HT-29 (cell line): ENCODE results near the gene CHRD. TPM values are rescaled to one million over a fixed set of nuclear protein-coding genes. Genes with fewer than 3 reads are reported as not detected.
"Not testable (repeated sequence)": the region's sequence is repeated elsewhere in the genome, so short reads cannot be mapped to it uniquely, and the experiment has no call there.

Source experiments
- DNase-seq: peaks from one replicate; pipeline ENCODE4 v3.0.0-alpha.2; 2015; ENCODE audit warnings: low spot score
- total RNA-seq: library from RNA; depleted of rRNA; stranded (reverse); fragments of >200 nt; shearing (Covaris generic); gene quantifications from 2 replicates; pipeline ENCODE4 v1.2.3, GENCODE V29; 2014; rRNA removed

Gene CHRD
- 3.4 and 5.2 TPM in 2 replicates for total RNA-seq

DNA sequence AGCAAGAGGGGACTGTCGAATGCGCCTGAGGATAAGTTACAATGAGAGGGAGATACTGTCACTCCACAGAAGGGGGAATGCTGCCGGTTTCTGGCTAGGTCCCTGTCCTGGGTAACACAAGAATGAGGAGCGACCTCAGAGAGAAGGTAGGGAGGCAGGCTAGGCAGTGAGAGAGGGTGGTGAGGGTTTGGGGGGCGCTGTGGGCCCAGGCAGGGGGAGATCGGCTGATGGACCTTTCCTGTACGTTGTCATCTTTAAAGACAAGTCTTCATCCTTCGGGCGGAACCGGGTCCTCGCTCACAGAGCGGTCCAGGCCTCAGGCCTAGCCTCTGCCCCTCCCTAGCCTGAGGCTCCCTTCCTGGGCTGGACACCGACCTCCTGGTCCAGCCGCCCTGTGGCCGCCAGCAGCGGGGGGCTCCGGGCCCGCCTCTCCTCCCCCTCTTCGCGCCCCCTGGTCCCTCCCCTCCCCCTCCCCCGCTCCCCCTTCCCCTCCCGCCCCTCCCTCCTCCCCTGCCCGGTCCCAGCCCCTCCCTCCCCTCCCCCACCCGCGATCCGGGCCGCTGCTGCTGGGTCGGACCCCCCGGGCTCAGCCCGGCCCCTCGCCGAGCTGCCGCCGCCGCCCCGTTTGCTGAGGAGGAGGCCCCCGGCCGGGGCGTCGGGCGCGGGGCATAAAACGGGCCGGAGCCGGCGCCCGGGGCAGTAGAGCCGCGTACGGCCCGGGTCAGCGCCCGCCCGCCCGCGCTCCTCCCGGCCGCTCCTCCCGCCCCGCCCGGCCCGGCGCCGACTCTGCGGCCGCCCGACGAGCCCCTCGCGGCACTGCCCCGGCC lies at the start of gene CHRD:
CHRD (plus strand) TSS at position 697 of the 827 bp plus-strand sequence. CDS start 265 bp downstream, outside the sequence.
- no peak for DNase-seq

DNA sequence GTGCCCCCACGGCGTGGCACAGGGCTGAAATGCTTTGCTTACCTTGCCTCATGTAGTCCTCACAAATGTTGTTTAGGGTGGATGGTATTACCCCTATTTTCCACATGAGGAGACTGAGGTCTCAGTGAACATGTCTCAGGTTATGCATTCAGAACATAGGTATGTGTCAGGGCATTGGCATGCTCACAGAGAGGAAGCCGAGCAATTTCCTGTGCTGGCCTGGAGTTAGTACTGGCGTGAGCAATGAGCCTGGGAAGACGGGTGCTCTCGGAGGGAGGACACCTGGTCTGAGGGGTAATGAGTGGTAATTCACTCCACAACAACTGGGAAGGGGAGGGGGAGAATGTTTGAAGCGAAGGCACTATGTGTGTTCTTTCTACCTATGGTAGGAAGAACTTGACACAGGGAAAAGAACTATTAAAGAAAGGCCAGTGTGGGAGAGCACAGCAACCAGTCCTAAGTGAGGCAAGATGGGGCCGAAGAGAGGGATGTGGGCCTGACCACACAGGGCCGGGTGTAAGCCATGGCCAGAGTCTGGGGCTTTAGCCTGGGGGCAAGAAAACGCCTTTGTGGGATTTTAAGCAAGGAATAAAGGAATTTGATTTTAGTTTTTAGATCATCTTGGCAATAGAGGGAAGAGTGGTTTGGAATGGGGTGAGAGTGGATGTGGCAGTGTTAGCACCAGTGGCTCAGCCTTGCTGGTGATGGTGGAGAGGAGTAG lies 47.3 kb upstream of the CHRD start:
- DNase-seq: no peak

DNA sequence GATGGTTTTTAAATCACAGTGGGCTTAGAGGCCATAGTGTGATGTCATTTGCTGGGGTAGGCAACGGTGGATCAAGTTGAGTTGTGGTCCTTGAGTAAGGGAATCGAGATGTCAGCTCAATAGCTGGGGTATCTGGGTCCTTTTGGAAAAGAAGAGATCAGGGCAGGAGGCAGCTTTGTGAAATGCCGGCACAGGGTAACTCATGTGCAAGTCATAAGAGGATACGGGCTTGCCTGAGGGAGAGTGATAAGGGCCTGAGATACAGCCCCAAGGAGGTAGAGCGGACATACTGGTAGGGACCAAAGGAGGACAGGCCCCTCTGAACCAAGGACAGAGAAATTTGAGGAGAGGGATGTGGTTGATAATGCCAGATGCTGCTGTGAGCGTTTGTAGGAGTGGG lies 46.7 kb upstream of the CHRD start:
- no peak for DNase-seq

DNA sequence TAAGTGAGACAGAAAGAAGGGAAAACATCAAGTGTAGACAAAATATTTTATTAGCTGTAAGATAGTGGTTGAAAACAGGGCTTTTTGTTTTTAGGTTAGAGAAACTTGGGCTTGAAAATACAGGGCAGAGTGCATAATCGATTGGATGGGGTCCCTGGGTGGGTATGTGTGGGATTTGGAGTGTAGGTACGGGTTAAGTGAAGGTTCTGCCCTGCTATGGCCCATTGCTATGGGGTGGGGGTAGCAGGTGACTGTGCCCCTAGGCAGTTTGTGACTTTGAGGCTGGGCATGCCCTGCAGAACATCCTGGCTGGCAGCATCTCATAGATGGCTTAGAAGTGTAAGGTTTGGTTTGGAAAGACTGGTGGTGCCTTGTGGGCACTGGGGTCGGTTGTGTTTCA lies 46.2 kb upstream of the CHRD start:
- DNase-seq: no peak

DNA sequence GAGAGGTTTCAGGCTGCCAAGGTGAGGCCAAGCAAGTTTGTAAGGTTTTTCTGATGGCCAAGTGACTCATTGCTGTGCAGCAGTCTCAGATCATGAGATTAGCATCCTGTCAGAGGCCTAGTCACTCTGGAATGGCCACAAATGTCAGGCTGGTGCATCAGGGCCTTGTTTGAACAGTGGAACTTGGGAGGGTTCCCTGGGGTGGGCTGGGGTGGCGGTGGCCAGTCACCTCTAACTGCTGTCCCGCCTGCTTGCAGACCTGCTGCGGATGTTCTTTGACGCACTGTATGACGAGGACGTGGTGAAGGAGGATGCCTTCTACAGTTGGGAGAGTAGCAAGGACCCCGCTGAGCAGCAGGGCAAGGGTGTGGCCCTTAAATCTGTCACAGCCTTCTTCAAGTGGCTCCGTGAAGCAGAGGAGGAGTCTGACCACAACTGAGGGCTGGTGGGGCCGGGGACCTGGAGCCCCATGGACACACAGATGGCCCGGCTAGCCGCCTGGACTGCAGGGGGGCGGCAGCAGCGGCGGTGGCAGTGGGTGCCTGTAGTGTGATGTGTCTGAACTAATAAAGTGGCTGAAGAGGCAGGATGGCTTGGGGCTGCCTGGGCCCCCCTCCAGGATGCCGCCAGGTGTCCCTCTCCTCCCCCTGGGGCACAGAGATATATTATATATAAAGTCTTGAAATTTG lies 45.2 kb upstream of the CHRD start:
- DNase-seq: peak; percentile 54

DNA sequence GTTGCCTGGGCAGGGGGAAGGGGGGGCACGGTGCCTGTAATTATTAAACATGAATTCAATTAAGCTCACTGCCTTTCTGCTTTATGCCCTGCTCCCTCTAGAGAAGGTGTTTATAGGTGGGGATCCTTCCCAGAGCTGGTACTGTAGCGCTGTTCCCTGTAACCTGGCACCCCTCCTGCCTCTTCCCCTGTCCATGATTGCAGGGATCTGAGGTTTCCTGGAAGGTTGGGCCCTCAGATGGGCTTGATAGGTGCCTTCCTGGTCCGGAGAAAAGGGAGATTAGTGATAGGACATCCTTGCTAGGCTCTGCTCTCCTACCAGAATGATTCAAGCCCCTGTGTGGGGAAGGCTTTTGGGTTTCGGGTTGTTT lies 44.6 kb upstream of the CHRD start:
- DNase-seq: peak; percentile 62

DNA sequence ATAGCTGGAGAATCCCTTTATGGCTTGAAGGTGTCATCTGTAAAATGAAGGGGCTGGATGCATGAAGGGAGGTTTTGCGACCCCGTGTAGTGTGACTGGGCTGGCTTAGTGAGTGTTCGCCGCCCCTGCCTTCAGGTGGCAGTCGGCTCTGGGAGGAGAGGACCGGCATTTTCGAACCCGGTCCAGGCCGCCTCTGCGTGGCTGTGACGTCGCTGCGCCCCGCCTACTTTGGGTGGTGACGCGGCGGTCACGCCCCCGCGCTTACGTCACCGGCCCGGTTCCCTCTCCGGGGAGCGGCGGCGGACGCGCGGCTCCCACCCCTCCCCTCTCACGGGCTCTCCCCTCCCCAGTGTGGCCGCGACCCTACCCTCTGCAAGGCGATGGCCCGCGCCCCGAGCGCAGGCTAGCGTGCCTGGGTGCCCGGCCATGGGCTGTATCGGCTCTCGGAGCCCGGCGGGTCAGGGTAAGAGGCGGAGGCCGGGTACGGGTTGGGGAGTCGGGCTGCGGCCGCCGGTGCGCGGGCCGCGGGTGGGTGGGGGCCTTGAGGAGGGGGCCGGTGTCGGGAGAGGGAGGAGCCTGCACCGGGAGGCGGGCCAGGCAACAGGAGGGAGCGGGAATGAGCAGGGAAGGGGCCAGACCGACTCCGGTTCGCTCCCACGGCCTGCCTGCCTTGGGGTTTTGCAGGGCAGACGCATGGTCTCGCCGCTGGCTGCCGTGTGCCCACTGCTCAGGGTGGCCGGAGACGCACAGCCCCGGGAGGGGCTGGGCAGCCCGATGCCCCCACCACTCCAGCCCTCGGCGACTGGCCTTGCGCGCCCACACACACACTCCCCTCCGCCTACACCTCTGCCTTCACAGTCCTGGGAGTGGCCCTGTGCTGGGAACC lies 44.0 kb upstream of the CHRD start:
- DNase-seq: peak; percentile 74

DNA sequence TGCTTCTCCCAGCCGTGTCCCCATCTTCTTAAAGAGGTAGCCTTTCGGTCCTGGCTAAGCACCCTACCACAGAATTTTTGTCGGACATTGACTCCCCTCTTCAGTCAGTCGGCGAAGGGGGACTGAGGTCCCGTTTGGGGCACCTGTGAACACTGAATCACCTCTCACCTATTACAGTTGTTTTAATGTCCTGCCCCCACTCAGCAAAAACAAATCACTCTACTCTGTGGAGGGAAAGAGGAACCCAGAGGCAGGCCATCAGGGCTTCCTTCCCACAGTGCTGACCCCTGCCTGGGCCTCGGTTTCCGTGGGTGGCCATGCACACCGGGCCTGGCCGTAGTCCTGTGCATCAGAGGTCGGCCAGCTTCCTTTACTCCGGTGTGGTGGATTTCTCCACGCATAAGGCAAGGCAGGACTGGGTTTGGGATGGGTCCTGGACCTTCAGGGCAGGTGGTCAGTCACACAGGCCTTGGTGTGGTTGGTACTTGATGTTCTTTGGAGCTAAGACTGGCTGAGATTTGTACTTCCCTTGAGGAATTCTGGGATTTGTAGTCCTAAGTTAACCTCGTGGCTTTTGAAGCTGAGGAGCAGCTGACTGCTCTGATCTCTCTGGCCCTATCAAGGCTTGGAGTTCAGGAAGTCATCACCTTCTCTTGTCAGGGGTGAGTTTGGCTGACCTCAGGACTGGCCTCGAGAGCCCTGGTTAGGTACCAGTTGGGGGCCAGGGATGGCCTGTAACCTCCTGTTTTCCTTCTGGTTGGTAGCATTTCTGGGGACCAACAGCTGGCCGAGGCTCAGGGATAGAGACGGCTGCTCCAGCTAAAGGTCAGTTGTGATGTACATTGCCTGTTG lies 43.1 kb upstream of the CHRD start:
- peak; percentile 54 for DNase-seq

DNA sequence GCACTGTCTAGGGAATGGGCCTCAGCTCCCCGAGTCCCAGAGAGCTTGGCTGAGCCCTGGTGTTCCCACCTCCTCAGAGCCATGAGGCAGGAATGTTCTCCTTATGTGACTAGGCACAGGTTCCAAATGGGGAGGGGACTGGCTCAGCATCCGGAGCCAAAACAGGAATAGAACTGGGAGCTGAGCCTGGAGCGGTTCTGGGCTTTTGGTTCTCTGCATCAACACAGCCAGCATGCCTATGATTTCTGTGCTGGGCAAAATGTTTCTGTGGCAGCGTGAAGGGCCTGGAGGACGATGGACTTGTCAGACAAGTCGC lies 42.5 kb upstream of the CHRD start, which contains the start of gene FAM131A:
FAM131A (plus strand) TSS at position 202 of the 316 bp plus-strand sequence; CDS start at position 233, 31 bp downstream.
- DNase-seq: no peak

DNA sequence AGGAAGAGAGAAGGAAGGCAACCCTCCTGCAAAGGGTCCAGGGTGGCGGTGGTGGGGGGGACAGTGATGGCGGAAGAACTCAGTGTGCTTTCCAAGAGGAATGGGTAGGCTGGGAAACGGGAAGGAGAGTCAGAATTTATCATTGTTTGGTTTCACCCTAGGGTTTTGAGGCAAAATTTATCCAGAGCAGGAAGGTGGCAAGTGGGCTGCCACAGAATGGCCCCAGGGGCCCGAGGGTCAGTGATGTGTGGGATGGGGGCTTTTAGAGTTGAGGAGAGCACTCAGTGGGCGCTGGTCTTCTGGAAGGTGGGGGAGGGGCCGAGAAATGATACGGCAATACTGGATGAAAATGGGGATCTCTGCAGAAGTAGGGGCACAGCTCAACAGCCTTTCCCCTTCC lies 41.9 kb upstream of the CHRD start:
- no peak for DNase-seq

DNA sequence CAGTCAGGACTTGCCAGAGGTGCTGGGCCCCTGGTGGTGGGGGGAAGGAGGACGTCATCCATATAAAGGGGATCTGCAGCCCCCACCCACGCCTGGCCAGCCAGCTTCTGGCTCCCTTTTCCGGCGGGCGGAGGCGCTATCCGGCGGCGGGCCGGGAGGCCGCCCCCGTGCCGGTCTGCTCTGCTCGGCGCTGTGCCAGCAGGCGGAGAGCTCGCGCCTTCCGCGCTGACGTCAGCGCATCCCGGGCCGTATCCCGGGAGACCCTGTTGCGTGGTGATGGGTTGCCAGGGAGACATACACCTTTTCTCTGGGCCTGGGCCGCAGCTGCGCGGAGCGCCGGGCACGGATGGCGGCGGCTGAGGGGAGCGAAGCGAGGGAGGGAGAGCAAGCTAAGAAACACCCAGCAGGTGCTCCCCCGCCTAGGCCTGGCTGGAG lies 41.3 kb upstream of the CHRD start:
- no peak for DNase-seq

DNA sequence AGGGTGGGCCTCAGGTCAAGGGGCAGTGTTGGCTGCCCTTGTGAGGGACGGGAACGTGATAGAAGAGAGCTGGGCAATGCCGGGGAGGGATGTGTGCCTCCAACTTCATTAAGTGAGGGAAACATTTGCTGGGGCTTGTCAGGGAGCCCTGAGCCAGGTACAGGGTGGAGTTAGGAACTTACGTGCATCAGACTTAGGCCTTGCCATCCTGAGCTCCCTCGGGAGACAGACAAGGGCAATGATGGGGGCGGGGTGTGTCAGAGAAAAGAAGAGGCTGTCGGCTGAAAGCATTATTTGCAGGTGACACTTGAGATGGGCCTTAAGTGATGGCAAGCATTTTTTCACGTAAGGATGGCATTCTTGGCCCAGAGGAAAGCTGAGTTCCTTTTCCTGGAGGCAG lies 40.9 kb upstream of the CHRD start:
- DNase-seq: no peak

DNA sequence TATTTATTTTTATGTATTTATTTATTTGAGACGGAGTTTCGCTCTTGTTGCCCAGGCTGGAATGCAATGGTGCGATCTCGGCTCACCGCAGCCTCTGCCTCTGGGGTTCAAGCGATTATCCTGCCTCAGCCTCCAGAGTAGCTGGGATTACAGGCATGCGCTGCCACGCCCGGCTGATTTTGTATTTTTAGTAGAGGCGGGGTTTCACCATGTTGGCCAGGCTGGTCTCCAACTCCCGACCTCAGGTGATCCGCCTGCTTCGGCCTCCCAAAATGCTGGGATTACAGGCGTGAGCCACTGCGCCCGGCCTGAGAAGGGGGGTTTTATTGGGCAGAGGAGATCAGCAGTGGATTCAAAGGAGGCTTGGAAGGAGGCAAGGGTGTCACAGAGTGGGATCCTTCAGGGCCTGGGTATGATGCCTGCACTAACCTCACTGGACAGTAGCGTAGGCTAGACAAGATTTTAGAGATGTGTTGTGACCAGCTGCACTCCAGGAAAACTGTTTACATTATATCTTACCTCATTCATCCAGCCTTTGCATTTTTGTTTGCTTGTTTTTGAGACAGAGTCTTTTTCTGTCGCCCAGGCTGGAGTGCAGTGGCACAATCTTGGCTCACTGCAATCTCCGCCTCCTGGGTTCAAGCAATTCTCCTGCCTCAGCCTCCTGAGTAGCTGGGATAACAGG lies 40.3 kb upstream of the CHRD start:
- not testable (repeated sequence) for DNase-seq

DNA sequence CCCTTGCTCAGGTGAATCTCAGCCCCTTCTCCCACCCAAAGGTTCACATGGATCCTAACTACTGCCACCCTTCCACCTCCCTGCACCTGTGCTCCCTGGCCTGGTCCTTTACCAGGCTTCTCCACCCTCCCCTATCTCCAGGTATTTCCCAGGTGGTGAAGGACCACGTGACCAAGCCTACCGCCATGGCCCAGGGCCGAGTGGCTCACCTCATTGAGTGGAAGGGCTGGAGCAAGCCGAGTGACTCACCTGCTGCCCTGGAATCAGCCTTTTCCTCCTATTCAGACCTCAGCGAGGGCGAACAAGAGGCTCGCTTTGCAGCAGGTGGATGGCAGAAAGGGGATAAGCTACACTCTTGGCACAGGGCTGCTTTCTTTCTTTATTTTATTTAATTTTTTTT lies 37.9 kb upstream of the CHRD start:
- DNase-seq: peak; percentile 92

DNA sequence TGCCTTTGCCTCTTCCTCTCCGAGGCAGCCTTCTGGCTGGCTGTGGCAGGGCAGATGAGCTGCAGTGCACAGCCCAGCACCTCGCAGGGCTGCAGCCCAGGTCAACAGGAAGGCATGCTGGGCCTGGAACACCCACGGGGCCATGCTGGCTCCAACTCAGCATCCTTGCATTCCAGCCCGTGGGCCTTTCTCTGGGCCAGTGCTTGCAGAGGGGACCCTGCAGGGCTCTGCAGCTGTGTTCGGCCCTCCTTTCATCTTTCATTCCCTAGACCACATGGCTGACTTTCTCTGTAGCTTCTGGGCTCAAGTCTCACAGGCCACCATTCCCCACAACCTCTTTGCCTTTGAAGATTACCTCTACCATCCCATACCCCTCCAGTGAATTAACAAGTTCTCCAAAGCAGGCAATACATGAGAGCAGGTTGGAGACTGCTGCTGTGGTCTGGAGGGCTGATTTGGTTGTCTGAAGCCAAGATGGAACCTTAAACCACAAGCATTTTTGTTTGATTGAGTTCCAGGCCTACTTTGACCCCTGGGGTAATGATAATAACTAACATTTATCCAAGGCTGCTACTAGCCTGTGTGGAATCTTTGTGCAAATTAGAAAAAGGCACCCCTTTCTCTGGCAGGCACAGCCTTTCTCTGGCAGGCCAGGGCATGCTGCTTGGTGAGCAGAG lies 36.5 kb upstream of the CHRD start:
- no peak for DNase-seq

DNA sequence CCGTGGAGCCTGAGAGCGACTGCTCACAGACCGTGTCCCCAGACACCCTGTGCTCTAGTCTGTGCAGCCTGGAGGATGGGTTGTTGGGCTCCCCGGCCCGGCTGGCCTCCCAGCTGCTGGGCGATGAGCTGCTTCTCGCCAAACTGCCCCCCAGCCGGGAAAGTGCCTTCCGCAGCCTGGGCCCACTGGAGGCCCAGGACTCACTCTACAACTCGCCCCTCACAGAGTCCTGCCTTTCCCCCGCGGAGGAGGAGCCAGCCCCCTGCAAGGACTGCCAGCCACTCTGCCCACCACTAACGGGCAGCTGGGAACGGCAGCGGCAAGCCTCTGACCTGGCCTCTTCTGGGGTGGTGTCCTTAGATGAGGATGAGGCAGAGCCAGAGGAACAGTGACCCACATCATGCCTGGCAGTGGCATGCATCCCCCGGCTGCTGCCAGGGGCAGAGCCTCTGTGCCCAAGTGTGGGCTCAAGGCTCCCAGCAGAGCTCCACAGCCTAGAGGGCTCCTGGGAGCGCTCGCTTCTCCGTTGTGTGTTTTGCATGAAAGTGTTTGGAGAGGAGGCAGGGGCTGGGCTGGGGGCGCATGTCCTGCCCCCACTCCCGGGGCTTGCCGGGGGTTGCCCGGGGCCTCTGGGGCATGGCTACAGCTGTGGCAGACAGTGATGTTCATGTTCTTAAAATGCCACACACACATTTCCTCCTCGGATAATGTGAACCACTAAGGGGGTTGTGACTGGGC lies 35.1 kb upstream of the CHRD start:
- DNase-seq: no peak

DNA sequence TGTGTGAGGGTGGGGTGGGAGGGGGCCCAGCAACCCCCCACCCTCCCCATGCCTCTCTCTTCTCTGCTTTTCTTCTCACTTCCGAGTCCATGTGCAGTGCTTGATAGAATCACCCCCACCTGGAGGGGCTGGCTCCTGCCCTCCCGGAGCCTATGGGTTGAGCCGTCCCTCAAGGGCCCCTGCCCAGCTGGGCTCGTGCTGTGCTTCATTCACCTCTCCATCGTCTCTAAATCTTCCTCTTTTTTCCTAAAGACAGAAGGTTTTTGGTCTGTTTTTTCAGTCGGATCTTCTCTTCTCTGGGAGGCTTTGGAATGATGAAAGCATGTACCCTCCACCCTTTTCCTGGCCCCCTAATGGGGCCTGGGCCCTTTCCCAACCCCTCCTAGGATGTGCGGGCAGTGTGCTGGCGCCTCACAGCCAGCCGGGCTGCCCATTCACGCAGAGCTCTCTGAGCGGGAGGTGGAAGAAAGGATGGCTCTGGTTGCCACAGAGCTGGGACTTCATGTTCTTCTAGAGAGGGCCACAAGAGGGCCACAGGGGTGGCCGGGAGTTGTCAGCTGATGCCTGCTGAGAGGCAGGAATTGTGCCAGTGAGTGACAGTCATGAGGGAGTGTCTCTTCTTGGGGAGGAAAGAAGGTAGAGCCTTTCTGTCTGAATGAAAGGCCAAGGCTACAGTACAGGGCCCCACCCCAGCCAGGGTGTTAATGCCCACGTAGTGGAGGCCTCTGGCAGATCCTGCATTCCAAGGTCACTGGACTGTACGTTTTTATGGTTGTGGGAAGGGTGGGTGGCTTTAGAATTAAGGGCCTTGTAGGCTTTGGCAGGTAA lies 34.3 kb upstream of the CHRD start:
- DNase-seq: peak; percentile 92
